GM12873 (cell line): Measurements from ENCODE around the gene RAC3.

ENCODE experiments used
- CTCF ChIP-seq: IDR thresholded peaks from 2 replicates; pipeline ENCODE4 v1.5.1; 2012; ENCODE audit warnings: low read depth, mild to moderate bottlenecking, moderate library complexity, low read length, control low read depth; ENCODE audit not compliant: insufficient read depth; ENCODE audit errors: missing control alignments

RAC3 gene

GRCh38 chr17:82015311-82015971 lies 16.0 kb upstream of the RAC3 start:
- no peak for TF ChIP-seq CTCF

GRCh38 chr17:82016061-82016874 lies 15.2 kb upstream of the RAC3 start:
- no peak for TF ChIP-seq CTCF

GRCh38 chr17:82016875-82017459 lies 14.5 kb upstream of the RAC3 start:
- no peak for TF ChIP-seq CTCF

- TF ChIP-seq CTCF = no peak
Measured at GRCh38 chr17:82017612-82018151, 13.8 kb upstream of the RAC3 start.

GRCh38 chr17:82018152-82018988 lies 13.1 kb upstream of the RAC3 start:
- TF ChIP-seq CTCF = no peak

GRCh38 chr17:82018989-82019689 lies 12.3 kb upstream of the RAC3 start:
- TF ChIP-seq CTCF = no peak
